UCSD-AML1 (cell line): ENCODE results near the gene EXOC3L4.
"Not testable (repeated sequence)": the region's sequence is repeated elsewhere in the genome, so short reads cannot be mapped to it uniquely, and the experiment has no call there.

ENCODE experiments used
- DNase-seq: peaks from one replicate; lab custom pipeline; 2025; ENCODE audit not compliant: unreplicated experiment; lab: John Stamatoyannopoulos, UW

Gene EXOC3L4

GRCh38 chr14:103094406-103095209, at the start of gene EXOC3L4:
Gene EXOC3L4, plus strand, starts transcription at chr14:103094725. Its CDS starts 5,495 bp downstream, at chr14:103100220.
- DNase-seq = no peak

- no peak for DNase-seq
Observed at GRCh38 chr14:103045371-103045869, 49.1 kb upstream of the EXOC3L4 start.

- not testable (repeated sequence) for DNase-seq
Observed at GRCh38 chr14:103047453-103047852, 47.1 kb upstream of the EXOC3L4 start.

GRCh38 chr14:103050935-103051334, 43.6 kb upstream of the EXOC3L4 start:
- DNase-seq = no peak

GRCh38 chr14:103052407-103052806, 42.1 kb upstream of the EXOC3L4 start:
- DNase-seq = peak; percentile 40

- no peak for DNase-seq
Observed at GRCh38 chr14:103055695-103056094, 38.8 kb upstream of the EXOC3L4 start.

- peak; percentile 87 for DNase-seq
Observed at GRCh38 chr14:103056322-103057027, 38.0 kb upstream of the EXOC3L4 start.

GRCh38 chr14:103057028-103057371, 37.5 kb upstream of the EXOC3L4 start:
- no peak for DNase-seq

GRCh38 chr14:103057372-103058163, 37.0 kb upstream of the EXOC3L4 start, which contains the start of gene CDC42BPB:
Gene CDC42BPB, minus strand, starts transcription at chr14:103057549. Its CDS starts 376 bp downstream, at chr14:103057173.
- DNase-seq = peak; percentile 91

- no peak for DNase-seq
Observed at GRCh38 chr14:103058164-103059055, 36.1 kb upstream of the EXOC3L4 start.

- DNase-seq = no peak
Observed at GRCh38 chr14:103059556-103059955, 35.0 kb upstream of the EXOC3L4 start.

GRCh38 chr14:103061482-103061976, 33.0 kb upstream of the EXOC3L4 start:
- DNase-seq = no peak

GRCh38 chr14:103064436-103064835, 30.1 kb upstream of the EXOC3L4 start:
- no peak for DNase-seq

GRCh38 chr14:103064978-103065377, 29.5 kb upstream of the EXOC3L4 start:
- DNase-seq = no peak

- DNase-seq = no peak
Observed at GRCh38 chr14:103065861-103066260, 28.7 kb upstream of the EXOC3L4 start.

GRCh38 chr14:103066399-103066798, 28.1 kb upstream of the EXOC3L4 start:
- DNase-seq = no peak

- DNase-seq = no peak
Observed at GRCh38 chr14:103067231-103067954, 27.1 kb upstream of the EXOC3L4 start.

GRCh38 chr14:103068351-103069073, 26.0 kb upstream of the EXOC3L4 start:
- no peak for DNase-seq
